DMS153 (cell line): ENCODE measurements around the gene UGT3A1.
"Not testable (repeated sequence)": the region's sequence is repeated elsewhere in the genome, so short reads cannot be mapped to it uniquely, and the experiment has no call there.

Experiments used
- DNase-seq: peaks from one replicate; lab custom pipeline; 2025; lab: John Stamatoyannopoulos, UW

UGT3A1 gene, protein sequence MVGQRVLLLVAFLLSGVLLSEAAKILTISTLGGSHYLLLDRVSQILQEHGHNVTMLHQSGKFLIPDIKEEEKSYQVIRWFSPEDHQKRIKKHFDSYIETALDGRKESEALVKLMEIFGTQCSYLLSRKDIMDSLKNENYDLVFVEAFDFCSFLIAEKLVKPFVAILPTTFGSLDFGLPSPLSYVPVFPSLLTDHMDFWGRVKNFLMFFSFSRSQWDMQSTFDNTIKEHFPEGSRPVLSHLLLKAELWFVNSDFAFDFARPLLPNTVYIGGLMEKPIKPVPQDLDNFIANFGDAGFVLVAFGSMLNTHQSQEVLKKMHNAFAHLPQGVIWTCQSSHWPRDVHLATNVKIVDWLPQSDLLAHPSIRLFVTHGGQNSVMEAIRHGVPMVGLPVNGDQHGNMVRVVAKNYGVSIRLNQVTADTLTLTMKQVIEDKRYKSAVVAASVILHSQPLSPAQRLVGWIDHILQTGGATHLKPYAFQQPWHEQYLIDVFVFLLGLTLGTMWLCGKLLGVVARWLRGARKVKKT

DNA sequence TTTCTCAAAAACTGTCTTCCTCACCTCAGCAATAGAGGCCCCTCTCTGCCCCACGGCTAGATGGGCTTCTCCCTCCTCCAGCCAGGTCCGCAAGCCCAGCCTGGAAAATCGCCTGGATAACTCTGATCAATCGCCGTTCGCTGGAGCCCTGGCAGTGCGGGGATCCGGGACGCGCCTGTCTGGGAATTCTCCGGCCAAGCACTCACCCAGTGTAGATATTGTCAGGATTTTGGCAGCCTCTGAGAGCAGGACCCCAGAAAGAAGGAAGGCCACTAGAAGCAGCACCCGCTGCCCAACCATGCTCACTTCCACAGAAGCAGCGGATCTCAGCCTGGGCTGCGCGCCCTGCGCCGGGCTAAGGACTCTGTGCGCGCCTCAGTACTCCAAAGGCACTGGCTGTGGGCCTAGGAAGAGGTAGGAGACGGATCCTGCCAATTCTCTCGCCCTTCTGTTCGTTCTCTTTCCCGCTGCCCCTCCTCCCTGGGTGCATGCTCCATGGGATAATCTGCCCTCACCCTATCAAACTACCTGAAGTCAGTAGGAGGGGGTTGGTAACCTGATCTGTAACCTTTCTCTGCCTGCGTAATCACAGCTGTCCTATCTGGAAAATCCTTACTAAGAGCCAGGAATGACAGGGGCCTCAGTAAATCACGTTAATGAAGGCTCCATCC, at the start of gene UGT3A1:
TSS of gene UGT3A1 (minus strand) at position 450 of the 671 bp plus-strand sequence. CDS start at position 300, 150 bp downstream.
- no peak for DNase-seq

DNA sequence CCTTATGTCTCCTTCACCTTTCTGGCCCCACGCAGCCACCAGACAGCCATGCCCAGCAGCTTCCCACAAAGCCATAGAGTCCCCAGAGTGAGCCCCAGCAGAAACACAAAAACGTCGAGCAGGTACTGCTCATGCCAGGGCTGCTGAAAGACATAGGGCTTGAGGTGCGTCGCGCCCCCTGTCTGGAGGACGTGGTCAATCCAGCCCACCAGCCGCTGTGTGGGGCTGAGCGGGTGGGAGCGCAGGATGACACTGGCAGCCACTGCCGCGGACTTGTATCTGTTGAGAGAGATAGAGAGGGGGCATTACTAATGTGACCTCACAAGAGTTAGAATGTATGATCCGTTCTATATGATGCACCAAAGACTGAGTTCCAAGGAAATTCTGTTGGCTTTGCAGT, 44.5 kb upstream of the UGT3A1 start:
- no peak for DNase-seq

DNA sequence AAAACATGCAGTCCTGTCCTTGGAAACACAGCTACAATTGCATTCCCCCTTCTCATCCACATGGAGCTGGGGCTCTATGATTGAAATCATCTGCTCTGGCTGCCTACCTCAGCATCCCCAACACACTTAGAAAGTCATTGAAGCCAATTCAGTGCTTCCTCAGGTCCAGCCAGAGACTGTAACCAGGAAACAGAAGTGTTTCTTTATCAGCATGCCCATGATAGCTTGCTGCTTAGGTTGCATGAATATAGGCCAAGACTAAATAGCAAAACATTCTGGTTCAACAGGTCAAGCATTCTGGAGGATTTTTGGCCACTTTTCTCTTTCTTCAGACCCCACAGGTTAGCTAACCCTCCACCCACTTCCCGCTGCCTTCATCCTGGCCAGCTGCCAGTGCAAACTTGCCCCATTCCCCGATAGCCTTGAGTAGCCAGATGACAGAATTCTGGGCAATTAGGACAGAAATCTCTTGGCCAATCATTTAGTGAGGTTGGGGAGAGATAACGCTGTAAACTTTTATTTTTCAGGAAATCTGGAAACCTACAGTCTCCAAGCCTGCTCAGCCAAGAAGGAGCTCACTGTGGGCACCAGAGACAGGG, 43.4 kb upstream of the UGT3A1 start:
- DNase-seq: not testable (repeated sequence)

DNA sequence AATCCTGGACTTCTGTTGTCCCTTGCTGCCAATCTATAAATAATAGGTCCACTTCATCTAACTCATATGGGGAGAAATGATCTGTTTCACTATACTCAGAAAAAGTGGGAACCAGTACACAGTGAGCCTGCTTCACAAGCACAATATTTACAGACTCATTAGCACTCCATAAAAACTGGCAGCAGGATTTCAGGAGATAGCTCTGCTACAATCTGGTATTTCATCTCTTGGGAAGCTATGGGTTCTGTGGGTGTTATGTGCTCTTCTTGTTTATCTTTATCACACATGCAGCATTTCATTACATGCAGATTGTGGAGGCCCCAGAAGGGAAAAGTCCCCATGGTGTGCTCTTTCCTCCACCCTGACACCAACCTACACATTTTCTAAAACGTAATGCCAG, 42.3 kb upstream of the UGT3A1 start:
- DNase-seq: no peak

DNA sequence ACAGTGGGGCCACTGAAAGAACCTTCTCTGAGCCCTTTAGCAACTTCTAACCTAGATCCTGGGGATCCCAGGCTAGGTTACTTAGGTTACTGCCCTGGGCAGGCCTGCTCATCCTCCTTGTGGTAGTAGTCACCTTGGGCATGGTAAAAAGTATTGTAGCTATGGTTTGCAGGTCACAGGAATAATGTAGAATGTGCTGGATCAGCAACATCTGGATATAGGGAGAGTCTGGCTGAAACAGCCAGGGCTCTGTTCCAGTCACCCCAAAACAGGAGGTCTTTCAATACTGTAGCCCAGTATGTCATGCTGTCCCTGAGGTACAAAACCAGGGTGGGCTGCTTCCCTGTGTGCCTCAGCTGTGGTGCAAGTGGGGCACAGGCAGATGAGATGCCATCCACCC, 41.9 kb upstream of the UGT3A1 start:
- no peak for DNase-seq

DNA sequence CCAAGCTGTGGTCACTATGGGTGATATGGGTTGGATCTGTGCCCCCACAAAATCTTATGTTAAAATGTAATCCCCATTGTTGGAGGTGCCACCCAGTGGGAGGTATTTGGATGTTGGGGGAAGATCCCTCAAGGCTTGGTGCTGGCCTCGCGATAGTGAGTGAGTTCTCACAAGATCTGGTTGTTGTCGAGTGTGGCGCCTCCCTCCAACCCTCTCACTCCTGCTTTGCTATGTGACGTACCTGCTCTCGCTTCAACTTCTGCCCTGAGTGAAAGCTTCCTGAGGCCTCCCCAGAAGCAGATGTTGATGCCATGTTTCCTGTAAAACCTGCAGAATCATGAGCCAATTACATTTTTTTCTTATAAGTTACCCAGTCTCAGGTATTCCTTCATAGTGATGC, 40.0 kb upstream of the UGT3A1 start:
- no peak for DNase-seq

DNA sequence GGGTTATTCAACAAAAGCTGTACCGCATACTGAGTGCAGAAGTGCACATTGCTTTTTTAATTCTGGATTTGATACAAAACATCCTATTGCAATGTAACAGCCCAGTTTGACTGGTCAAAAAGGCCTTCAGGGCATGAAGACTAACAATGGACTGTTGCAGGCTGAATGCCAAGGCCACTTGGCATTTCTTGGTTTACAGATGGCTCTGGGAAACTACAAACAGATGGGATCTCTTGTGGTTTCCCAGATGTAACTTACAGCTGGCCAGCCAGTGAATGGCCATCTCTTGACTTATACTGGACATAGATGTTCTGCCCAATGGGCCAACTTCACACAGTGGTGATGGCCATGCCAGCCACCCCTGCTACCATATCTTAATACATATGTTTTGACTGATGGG, 38.7 kb upstream of the UGT3A1 start:
- DNase-seq: no peak

DNA sequence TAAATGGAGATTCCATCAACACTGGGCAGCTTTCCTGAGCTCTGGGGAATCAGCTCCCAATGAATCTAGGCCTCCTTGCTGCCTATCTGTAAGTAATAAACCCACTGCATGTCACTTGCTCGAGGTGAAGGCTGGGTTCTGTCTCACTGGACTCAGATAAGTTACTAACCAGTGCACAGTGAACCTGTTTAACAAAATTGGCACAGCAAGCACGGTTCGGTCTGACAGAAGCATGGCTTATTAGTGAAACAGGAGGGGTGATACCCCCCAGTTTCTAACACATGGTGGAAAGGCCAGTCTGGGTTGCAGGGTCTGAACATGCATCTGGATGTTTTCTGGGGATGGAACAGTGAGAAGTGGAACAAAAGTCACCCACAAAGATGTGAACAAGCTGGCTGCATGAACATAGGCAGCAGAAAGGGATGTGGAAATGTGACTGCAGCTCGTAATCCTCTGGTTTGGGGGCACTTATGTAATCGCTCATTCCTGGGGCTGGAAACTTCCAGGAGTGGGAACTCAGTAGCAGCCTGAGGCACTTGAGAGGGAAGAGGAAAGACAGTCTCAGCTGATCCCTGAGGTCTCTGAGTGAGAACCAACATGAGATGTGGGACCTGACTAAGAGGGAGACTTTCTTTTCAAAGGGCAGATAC, 37.8 kb upstream of the UGT3A1 start:
- no peak for DNase-seq

DNA sequence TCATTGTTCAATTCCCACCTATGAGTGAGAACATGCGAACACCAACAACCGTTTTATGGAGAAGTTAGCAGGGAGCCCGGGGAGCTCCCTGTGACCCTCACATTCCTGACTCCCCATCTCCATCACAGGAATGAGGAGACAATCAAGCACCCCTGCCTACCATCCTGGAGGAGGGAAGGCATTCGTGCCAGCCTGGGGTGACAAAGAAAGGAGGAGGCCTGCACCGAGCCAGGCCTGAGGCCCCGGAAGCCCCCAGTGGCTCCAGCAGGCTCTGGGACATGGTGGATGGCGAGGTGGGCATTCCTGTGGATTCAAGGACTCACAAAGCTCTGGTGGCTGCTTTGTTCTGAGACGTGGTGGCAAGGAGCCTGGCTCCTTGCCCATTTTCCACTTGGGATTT, 36.5 kb upstream of the UGT3A1 start:
- DNase-seq: no peak

DNA sequence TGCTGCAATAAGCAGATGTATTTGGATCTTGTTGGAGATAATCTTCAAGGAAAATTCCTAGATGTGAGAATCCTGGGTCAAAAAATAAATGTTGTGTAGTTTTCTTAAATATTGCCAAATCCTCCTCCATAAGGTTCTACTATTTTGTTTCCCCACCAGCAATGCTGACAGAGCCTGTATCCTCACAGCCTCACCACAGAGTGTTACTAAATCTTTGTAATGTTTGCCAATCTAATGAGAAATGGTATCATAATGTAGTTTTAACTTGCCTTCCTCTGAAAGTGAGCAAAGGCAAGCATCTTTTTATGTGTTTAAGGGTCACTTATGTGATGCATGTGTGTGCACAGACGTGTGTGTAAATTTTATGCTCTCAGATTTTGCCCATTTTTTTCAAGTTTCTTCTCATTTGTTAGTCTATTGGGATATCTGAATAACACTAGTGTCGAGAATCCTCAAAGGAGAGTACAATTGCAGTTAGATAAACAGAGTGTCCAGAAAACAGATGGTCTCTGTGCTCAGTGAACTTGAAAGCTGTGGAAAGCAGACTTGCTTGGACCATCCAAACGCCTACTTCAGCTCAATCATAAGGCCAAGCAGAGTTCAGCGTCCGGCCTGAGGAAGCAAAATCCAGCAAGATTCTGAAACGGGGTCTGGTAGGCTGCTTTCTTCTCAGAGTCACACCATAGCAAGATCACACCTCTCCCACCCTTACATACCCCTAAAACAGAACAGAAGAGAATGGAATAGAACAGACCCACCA, 35.7 kb upstream of the UGT3A1 start:
- no peak for DNase-seq

DNA sequence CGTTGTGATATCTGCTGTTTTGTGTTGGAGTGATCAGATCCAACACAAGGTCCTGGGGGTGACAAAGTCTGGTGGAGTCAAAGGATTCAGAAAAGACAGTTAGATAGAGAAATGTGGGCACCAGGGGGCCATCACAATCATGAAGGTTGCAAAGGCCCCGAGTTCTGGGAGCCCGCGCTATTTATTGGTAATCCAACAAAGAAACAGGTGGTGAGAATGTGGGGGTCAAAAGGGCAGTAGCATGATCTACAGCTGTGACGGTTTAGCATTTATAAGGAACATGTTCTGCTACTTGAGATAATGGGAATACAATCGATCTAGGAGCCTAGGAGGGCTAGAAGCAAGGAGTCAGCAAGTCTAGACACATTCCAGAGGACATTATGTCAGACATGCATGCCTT, 31.1 kb upstream of the UGT3A1 start:
- DNase-seq: not testable (repeated sequence)

DNA sequence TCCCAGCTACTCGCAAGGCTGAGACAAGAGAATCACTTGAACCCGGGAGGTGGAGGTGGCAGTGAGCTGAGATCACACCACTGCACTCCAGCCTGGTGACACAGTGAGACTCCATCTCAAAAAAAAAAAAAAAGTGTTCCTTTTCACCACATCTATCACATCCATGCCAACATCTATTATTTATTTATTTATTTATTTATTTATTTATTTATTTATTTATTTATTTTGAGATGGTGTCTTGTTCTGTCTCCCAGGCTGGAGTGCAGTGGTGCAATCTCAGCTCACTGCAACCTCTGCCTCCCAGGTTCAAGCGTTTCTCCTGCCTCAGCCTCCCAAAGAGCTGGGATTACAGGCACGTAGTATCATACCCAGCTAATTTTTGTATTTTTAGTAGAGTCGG, 28.4 kb upstream of the UGT3A1 start:
- not testable (repeated sequence) for DNase-seq

DNA sequence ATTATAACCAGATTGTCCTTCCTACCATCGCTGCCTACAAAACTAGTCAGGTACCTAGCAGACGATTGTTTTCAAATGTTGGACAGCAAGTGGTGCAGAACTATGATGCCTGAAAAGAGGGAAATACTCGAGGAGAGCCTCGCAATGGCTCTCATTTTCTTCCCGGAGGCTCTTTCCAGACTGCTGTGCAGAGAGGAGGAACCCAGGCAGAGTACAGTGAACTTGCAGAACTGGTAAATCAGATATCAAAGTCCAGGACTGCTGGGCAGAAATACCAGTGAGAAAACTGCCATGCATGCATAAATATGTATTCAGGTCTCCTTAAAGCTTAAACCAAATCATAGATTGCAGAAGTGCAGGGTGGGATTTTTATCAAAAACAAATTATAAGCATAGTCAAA, 26.4 kb upstream of the UGT3A1 start:
- no peak for DNase-seq

DNA sequence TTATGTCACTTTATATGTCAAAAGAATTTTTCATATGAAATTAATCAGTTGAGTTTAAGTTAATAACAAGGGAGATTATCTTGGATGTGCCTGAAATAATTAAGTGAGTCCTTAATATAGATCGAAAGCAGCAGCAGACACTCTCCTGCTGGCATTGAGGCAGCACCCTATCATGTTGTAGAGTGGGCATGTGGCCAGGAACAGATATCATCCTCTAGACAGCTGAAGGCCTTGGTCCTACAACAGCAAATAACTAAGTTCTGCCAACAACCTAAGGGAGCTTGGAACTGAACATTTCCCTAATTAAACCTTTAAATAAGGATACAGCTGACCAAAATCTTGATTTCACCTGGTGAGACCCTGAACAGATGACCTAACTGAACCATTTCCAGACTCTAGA, 25.8 kb upstream of the UGT3A1 start:
- no peak for DNase-seq

DNA sequence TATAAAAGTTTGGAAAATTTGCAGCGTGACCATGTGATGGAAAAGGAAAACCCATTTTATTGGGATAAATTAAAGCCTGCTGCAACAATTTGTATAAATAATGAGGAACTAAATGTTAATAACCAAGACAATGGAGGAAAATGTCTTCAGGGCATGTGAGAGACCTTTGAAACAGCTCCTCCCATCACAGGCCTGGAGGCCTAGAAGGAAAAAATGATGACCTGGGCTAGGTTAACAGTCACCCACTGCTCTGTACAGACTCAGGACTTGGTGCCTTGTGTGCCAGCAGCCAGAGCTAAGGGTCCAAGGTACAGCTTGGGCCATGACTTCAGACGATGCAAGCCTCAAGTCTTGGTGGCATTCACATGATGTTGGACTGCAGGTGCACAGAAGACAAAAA, 22.0 kb upstream of the UGT3A1 start:
- DNase-seq: no peak

DNA sequence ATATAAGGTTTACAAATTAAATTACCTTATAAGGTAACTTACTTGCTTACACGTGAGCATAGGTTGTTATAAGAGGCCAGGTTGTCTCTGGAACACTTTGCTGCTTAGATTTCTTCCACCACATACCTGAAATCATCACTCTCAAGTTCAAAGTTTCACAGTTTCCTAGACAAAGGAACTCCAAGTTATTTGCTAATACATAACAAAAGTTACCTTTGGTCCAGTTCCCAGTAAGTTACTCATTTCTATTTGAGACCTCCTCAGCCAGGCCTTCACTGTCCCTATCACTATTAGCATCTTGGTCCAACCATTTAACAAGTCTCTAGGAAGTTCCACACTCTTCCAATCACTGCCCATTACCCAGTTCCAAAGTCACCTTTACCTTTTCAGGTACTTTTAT, 18.5 kb upstream of the UGT3A1 start:
- no peak for DNase-seq

DNA sequence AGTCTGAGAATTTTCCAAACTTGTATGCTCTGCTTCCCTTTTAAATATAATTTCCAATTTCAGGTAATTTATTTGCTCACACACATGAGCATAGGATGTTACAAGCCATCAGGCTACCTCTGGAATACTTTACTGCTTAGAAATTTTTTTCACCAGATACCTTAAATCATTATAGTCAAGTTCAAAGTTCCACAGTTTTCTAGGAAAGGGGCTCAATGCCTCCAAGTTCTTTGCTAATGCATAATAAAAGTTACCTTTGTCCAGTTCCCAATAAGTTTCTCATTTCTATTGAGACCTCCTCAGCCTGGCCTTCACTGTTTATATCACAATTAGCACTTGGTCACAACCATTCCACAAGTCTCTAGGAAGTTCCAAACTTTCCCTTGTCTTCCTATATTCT, 16.2 kb upstream of the UGT3A1 start:
- no peak for DNase-seq

DNA sequence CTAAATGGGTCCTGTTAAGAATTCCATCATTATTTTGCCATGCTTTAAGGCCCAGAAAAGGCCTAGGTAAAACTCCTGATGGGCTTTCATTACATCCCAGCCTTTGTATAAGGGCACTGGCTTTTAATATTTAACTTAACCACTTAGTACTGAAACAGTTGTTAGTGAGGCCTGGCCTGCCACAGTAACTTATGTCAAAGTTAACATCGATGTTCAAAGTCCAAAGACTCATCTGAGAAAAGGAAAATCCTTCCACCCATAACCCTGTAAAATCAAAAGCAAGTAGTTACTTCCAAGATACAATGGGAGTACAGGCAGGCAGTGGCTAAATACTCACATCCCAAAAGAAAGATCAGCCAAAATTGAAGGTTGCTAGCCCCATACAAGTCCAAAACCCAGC, 15.0 kb upstream of the UGT3A1 start:
- DNase-seq: no peak

DNA sequence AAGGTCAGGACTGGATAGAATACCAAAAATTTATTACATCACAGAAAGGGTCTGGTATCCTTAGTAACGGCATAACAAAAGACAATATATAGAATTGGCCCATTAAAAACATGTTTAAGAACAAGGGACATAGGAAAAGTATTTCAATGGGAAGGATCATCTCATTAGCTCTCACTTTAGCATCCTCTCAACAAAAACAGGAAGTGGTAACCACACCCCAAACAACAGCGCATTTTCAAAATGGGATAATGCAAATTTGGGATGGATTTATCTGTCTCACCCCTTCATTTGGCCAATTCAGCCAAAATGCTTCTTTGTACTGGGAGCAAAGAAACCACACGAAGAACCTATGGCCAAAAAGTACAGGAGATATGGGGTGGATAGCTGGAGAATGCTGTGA, 9.8 kb upstream of the UGT3A1 start:
- DNase-seq: no peak

DNA sequence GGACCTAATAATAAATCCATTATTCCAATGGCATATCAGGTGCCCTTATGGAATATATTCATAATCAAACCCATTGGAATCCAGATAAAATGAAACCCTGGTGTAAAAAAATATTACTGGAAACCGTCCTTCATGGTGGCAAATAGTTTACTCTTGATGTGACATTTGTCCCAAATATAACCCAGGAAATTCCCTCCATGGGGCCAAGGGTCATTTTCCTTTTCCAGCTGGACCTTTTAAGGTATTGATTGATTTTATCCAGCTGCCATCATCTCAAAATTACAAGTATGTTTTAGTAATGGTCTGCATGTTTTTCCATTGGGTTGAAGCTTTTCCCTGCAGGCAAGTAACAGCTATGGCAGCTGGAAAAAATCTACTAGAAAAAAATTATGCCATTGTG, 8.4 kb upstream of the UGT3A1 start:
- no peak for DNase-seq

DNA sequence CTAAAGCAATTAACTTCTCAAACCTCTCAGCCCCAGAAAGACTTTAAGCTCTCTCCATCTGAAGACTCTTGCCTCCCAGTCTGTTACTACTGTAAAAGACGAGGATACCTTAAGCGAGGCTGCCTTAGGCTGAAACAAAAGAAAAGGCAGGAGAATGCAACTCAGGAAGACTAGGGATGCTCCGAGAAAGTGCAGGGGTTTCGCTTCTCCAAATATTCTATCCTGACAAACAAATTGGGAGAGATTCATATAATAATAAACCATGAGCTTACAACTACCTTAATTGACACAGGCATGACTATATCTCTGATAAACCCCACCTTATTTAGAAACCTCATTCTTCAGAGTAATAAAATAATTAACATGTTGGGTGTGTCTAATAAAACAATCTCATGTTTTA, 4.9 kb upstream of the UGT3A1 start:
- no peak for DNase-seq

DNA sequence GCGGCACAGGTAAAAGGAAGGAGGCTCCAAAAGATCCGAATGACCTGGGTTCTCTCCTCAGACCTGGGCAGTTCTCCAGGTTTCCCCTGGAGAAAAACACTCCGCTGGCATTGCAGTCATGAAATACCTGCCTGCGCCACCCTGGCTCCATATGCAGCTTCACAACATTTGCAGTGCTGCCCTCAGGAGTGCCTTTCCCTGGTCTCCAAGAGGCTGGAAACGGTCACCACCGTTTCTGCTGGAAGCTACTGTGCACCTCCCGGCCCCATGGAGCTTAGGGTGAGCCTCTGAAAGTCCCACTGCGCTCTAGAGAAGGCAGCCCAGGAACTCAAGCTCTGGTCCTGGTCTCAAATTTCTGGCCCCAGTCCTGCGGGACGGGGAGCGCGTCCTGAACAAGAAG, 670 bp downstream of the UGT3A1 start:
- DNase-seq: no peak
